Common myeloid progenitor, CD34-positive (primary cell): ENCODE data around the gene RHOD.

Source experiments
- CTCF ChIA-PET: fragments of 350-600 bp; sonication (Branson Sonifier 250); formaldehyde crosslinking; loops from one replicate; lab custom pipeline; 2021; ENCODE audit warnings: antibody characterized with exemption; lab: Charles Lee
- POLR2A ChIA-PET: fragments of 350-600 bp; sonication (Branson Sonifier 250); formaldehyde crosslinking; loops from one replicate; lab custom pipeline; 2021; ENCODE audit warnings: antibody characterized with exemption; lab: Charles Lee
- DNase-seq, 3 donors: peaks; one replicate each; pipeline versions ENCODE4 v3.0.0 to v3.0.0-alpha.2; 2013
- H3K27ac ChIP-seq, 2 experiments: 1 replicate in 1 of 2; 2 replicates in 1 of 2; pipeline ENCODE4 v1.7.0; 2013; ENCODE audit warnings: inconsistent platforms in 2 of 2, low read length in 2 of 2, mild to moderate bottlenecking in 2 of 2, low read depth in 1 of 2, moderate library complexity in 1 of 2; ENCODE audit not compliant: severe bottlenecking in 2 of 2, insufficient read depth in 1 of 2, poor library complexity in 1 of 2
- H3K27me3 ChIP-seq, 5 experiments: replicated peaks in 2 of 5; 1 replicate in 3 of 5; 2 replicates in 2 of 5; pipeline versions ENCODE4 v1.6.1 to v1.7.0; 2013; ENCODE audit warnings: low read length in 4 of 5, mild to moderate bottlenecking in 2 of 5, moderate library complexity in 2 of 5, inconsistent platforms in 1 of 5; ENCODE audit not compliant: insufficient read depth in 5 of 5, control insufficient read depth in 4 of 5
- H3K36me3 ChIP-seq, 4 experiments: 1 replicate in 2 of 4; 2 replicates in 2 of 4; pipeline versions ENCODE4 v1.6.1 to v1.7.0; 2013; ENCODE audit warnings: low read length in 3 of 4, control low read depth in 1 of 4, mild to moderate bottlenecking in 1 of 4; ENCODE audit not compliant: control insufficient read depth in 4 of 4, insufficient read depth in 4 of 4
- H3K4me1 ChIP-seq, 4 experiments: 1 replicate in 3 of 4; 2 replicates in 1 of 4; pipeline versions ENCODE4 v1.6.1 to v1.7.1; 2013; ENCODE audit warnings: low read length in 3 of 4, mild to moderate bottlenecking in 3 of 4, control low read depth in 1 of 4, inconsistent platforms in 1 of 4, moderate library complexity in 1 of 4; ENCODE audit not compliant: control insufficient read depth in 4 of 4, insufficient read depth in 4 of 4; ENCODE audit errors: control extremely low read depth in 1 of 4
- H3K4me3 ChIP-seq, 7 experiments: 1 replicate in 4 of 7; 2 replicates in 3 of 7; pipeline versions ENCODE4 v1.5.1 to v1.7.0; 2013; ENCODE audit warnings: mild to moderate bottlenecking in 7 of 7, low read length in 6 of 7, moderate library complexity in 6 of 7, inconsistent platforms in 2 of 7, low read depth in 2 of 7, control low read depth in 1 of 7; ENCODE audit not compliant: insufficient read depth in 4 of 7, control insufficient read depth in 1 of 7; ENCODE audit errors: extremely low read depth in 1 of 7
- H3K9me3 ChIP-seq, 5 experiments: 1 replicate in 4 of 5; 2 replicates in 1 of 5; pipeline versions ENCODE4 v1.6.1 to v1.7.1; 2013; ENCODE audit warnings: low read length in 4 of 5, mild to moderate bottlenecking in 2 of 5, inconsistent platforms in 1 of 5, low read depth in 1 of 5, moderate library complexity in 1 of 5; ENCODE audit not compliant: control insufficient read depth in 4 of 5, insufficient read depth in 2 of 5; ENCODE audit errors: control extremely low read depth in 1 of 5
- WGBS: methylation state at CpG from one replicate; pipeline ENCODE4 v1.1.5; 2013; ENCODE audit not compliant: insufficient coverage; 5-methylcytosine and 5-hydroxymethylcytosine counted together

Gene RHOD

DNA sequence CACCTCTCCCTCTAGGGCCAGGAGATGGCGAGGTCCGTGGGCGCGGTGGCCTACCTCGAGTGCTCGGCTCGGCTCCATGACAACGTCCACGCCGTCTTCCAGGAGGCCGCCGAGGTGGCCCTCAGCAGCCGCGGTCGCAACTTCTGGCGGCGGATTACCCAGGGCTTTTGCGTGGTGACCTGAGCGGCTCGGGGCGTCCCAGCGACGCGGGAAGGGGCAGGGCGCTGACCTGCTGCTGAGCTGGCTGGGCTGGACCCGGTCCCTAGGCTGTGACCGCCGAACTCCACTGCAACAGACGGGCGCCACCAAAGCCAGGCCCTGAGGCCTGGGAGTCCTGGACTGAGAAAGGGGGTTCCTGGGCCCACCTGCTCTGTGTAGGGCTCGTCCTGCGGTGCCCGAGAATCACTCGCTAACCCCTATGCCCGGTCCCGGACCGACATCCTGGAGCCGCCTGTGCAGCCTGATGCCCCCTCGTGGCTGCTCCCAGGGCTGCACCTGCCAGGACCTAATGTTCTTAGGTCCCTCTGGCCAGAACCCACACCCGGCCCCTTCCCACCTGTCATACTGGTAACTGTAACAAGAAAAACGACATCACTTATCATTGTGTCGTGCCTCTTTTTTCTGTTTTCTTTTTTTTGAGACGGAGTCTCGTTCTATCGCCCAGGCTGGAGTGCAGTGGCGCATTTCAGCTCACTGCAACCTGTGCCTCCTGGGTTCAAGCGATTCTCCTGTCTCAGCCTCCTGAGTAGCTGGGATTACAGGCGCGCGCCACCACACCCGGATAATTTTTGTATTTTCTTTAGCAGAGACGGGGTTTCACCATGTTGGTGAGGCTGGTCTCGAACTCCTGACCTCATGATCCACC, 15.0 kb downstream of the RHOD start:
- H3K36me3 ChIP-seq, result no peaks in the 10 kb centered on the region

DNA sequence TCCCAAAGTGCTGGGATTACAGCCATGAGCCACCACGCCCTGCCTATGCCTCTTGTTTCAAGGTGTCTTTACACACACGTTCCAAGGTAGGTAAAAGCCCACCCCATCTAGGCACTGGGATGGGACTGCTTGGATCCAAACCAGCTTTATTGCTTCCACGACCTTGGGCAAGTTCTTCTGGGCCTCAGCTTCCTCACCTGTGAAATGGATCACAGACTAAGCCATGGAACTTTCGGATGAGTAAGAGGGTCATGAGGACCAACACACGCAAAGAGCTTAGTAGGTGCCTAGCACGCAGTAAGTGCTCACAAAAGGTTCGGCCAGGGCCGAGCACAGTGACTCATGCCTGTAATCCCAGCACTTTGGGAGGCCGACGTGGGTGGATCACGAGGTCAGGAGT, 15.6 kb downstream of the RHOD start:
- Histone ChIP-seq H3K4me1 (peaks cover 0 to 6% (median 3%) of the 10 kb centered on the region in 4 experiments), H3K27me3 (peaks cover 0 to 16% (median 2%) of the 10 kb centered on the region in 5 experiments), H3K36me3 (no peaks in the 10 kb centered on the region), H3K27ac (no peak overlapping the region), H3K4me3 (no peak overlapping the region), H3K9me3 (no peaks in the 10 kb centered on the region)
- POLR2A ChIA-PET, result no interaction called here
- DNase-seq, result no peak
- 96% methylated on average over 11 of the region's 11 CpGs for WGBS
- CTCF ChIA-PET, result interaction anchor here (0.7 to 12.7 kb wide), 7 partner anchors 9 to 207 kb away, joined by 3 to 110 read pairs (median 4); partner anchors contain the start of gene RHOD

More for the DNA sequence above, 15.0 kb downstream of the RHOD start:
- Histone ChIP-seq H3K9me3 (no peaks in the 10 kb centered on the region), H3K4me3 (peak overlapping the region in 5 of 7 experiments; percentile 8 to 70 (median 51)), H3K4me1 (peaks cover 0 to 6% (median 3%) of the 10 kb centered on the region in 4 experiments), H3K27ac (no peak overlapping the region), H3K27me3 (peaks cover 0 to 16% (median 2%) of the 10 kb centered on the region in 5 experiments)
- ChIA-PET POLR2A (no interaction called here), CTCF (interaction anchor here (0.9 to 12.7 kb wide), 5 partner anchors 9 to 55 kb away, joined by 3 to 110 read pairs (median 4); partner anchors contain the start of gene RHOD)
- peak; percentile 67 to 85 (median 81) for DNase-seq
- 43% methylated on average over 53 of the region's 53 CpGs for whole genome bisulfite sequencing

DNA sequence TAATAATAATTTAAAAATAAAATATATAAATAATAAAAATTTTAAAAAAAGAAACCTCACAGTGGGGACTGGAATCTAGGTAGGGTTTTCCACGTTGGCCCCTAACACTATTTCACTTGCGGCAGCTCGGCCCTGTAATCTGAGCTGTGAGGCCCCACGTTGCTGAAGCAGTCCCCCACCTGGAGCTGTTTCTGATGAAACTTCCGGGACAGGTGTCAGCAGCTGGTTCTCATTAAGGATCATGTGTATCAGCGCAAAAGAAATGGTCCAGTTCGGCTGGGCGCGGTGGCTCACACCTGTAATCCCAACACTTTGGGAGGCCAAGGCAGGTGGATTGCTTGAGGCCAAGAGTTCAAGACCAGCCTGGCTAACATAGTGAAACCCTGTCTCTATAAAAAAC, 17.3 kb downstream of the RHOD start:
- WGBS, result 90% methylated on average over 5 of the region's 9 CpGs
- Histone ChIP-seq H3K4me1 (peaks cover 0 to 6% (median 3%) of the 10 kb centered on the region in 4 experiments), H3K27ac (no peak overlapping the region), H3K4me3 (no peak overlapping the region), H3K36me3 (no peaks in the 10 kb centered on the region), H3K27me3 (peaks cover 0 to 16% (median 2%) of the 10 kb centered on the region in 5 experiments), H3K9me3 (no peaks in the 10 kb centered on the region)
- ChIA-PET POLR2A (no interaction called here), CTCF (interaction anchor here (0.9 to 12.7 kb wide), 6 partner anchors 9 to 31 kb away, joined by 3 to 110 read pairs (median 4); partner anchors contain the start of gene RHOD)
- DNase-seq, result no peak

DNA sequence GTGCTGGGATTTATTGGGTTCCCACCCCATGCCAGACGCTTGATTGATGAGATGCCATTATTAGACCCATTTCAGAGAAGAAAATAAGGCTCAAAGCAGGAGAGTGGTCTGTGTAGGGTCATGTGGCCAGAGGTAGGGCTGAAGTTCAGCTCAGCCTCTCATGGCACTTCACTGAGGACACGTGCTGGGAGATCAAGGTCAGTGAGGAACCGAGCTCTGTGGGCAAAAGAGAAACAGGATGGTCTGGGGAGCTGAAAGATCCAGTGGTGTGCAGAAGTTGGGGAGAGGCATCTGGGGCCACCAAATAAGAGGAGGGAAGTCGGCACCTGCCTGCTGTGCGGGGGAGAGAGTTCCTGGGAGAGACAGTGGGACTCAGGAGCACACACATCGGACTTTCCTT, 19.6 kb downstream of the RHOD start:
- H3K4me1 ChIP-seq, result peaks cover 0 to 6% (median 3%) of the 10 kb centered on the region in 4 experiments
- POLR2A ChIA-PET, result no interaction called here
- DNase-seq, result no peak
- H3K9me3 ChIP-seq, result no peaks in the 10 kb centered on the region
- H3K27me3 ChIP-seq, result peaks cover 0 to 7% (median 2%) of the 10 kb centered on the region in 5 experiments
- CTCF ChIA-PET, result interaction anchor here (0.7 to 12.7 kb wide), 7 partner anchors 8 to 328 kb away, joined by 3 to 110 read pairs (median 3); partner anchors contain the start of gene RHOD
- H3K27ac ChIP-seq, result no peak overlapping the region
- H3K36me3 ChIP-seq, result no peaks in the 10 kb centered on the region
- H3K4me3 ChIP-seq, result no peak overlapping the region
- WGBS, result 90% methylated on average over 6 of the region's 6 CpGs

- POLR2A ChIA-PET, result no interaction called here
- no peak for DNase-seq
- H3K27ac ChIP-seq, result no peak overlapping the region
- H3K4me3 ChIP-seq, result no peak overlapping the region
- WGBS, result 98% methylated on average over 5 of the region's 6 CpGs
- CTCF ChIA-PET, result interaction anchor here (1.1 to 3.7 kb wide), 3 partner anchors 9 to 95 kb away, joined by 4 to 41 read pairs (median 6); no protein-coding TSS in a partner anchor
- H3K27me3 ChIP-seq, result peaks cover 0 to 5% (median 0%) of the 10 kb centered on the region in 5 experiments
- H3K9me3 ChIP-seq, result no peaks in the 10 kb centered on the region
- no peaks in the 10 kb centered on the region for H3K36me3 ChIP-seq
- H3K4me1 ChIP-seq, result peaks cover 0 to 13% (median 11%) of the 10 kb centered on the region in 4 experiments
Observed at GRCh38 chr11:67079065-67079705, 22.5 kb downstream of the RHOD start.

DNA sequence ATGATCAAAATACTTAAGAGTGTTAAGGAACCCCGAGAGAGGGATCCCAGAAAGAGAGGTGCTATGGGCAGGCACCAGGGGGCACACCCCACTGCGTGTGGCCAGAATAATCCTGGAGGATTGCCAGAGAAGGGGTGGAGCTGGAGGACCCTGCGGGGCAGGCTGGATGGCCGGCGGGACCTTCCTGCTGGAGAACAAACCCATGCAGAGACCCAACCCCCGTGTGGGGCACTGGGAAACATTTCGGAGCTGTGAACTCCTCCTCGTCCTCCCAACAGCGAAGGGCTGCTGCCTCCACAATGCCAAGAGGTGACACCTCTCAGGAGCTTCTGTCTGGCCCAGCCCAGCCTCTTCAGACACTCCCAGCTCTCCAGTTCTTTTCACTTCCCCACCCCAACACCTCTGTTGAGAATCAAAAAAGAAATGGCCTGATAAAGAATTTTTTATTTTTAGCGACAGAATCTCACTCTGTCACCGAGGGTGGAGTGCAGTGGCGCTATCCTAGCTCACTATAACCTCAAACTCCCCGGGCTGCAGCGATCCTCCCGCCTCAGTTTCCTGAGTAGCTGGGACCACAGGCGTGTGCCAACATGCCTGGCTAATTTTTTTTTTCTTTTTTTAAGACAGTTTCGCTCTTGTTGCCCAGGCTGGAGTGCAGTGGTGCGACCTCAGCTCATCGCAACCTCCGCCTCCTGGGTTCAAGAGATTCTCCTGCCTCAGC, 25.6 kb downstream of the RHOD start:
- Histone ChIP-seq H3K36me3 (no peaks in the 10 kb centered on the region), H3K9me3 (no peaks in the 10 kb centered on the region), H3K27ac (no peak overlapping the region), H3K27me3 (peaks cover 0 to 3% (median 0%) of the 10 kb centered on the region in 5 experiments), H3K4me3 (peak overlapping the region in 4 of 7 experiments; percentile 13 to 64 (median 52)), H3K4me1 (peaks cover 0 to 13% (median 11%) of the 10 kb centered on the region in 4 experiments)
- ChIA-PET CTCF (interaction anchor here (0.6 to 3.7 kb wide), 17 partner anchors 9 to 300 kb away, joined by 3 to 41 read pairs (median 5); no protein-coding TSS in a partner anchor), POLR2A (interaction anchor here (0.8 kb wide), 1 partner anchor 37 kb away, joined by 5 read pairs; the partner anchor contains the start of gene KDM2A)
- WGBS, result 18% methylated on average over 19 of the region's 20 CpGs
- peak; percentile 26 to 36 (median 36) for DNase-seq
